ENCODE data around the gene MEGF11.

MEGF11 gene

DNA sequence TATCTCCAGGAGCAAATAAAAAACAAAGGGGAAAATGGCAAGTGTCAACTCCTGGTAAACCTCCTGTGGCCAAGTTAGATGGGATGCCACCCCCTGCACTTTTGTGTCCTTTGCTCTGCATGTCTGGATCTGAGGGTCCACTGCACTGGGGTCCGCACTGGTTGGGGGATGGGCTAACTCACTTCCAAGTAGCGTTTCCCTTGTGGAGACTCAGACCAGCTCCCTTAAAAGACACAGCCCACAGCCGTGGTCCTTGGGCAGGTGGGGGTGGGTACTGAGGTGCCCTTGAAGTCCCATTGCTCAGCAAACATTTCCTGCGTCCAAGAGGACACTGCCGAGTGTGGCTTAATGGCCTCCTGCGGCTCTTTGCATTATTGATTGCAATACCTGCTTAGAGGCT, 188.2 kb downstream of the MEGF11 start:
- no peak for DNase-seq (ENCODE audit: low spot score)

DNA sequence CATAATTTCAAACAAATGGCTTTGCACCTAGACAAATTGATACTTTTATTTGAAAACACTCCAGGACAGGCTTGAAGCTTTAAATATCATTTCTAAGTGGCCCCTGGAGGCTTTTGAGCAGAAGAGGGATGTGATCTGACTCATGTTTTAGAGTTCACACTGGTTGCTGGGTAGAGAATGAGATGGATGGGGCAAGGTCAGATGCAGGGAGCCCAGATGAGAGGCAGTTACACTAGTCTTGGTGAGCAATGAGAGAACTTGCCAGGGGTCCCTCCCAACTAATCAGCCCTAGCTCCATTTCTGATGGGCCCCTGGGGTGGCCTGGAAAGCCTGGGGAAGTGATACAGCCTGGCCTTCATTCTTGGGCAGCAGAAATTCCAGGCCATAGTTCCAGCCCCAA, 190.4 kb downstream of the MEGF11 start:
- DNase-seq (ENCODE audit: low spot score) = no peak

DNA sequence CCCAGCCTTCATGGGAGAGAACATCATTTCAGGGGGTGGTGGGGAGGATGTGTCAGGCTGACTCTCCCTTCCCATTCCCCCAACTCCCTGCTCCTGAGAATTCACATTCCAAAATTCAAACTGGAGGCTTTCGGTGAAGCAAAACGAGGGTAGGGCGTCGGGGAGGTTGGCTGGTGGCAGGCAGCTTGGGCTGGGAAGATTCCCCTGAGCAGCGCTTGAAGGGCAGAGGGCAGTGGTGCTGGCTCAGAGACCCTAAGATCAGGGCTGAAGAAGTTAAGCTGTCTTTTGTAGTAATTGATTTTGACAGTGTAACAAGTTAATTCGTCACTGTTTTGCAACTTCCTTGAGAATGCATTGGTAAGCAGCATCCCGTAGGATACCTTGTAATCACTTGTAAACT, 196.5 kb downstream of the MEGF11 start:
- DNase-seq (ENCODE audit: low spot score) = no peak

DNA sequence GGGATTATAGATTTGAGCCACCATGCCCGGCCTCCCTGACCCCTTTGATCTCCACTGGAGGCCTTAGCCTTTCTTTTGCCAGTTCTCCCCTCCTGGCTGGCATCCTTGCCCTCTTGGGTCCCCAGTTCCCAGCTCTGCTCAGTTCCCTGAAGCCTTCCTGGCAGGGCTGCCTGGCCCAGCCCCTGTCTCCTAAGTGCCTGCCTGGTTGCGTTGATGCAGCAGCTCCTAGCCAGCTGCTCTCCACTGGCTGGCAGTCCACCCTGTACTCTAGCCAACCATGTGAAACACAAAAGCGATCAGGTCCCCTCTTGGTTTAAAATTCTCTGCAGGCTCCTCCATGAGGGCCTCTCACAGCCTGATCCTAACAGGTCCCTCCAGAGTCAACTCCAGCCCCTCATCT, 199.6 kb downstream of the MEGF11 start:
- DNase-seq (ENCODE audit: low spot score) = no peak

- DNase-seq (ENCODE audit: low spot score) = no peak
These were observed 201.7 kb downstream of the MEGF11 start for GRCh38 chr15:66051833-66052232.

DNA sequence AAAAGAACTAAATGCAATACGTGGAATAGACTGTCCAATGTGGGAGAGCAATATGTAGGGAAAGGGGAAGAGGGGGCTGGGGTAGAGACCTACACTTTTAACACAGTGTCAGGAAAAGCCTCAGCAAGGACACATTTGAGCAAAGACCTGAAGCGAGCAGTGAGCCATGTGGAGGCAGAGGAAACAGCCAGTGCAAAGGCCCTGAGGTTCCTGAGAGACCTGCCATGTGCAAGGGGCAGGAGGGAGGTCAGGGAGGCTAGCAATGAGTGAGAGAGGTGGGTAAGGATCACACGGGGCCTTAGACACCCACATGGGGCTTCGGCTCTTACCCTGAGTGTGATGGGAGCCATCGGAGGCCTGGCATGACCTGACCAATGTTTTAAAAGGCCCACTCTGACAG, 203.3 kb downstream of the MEGF11 start:
- no peak for DNase-seq (ENCODE audit: low spot score)

- no peak for DNase-seq (ENCODE audit: low spot score)
These were observed 204.2 kb downstream of the MEGF11 start for GRCh38 chr15:66049353-66049752.

DNA sequence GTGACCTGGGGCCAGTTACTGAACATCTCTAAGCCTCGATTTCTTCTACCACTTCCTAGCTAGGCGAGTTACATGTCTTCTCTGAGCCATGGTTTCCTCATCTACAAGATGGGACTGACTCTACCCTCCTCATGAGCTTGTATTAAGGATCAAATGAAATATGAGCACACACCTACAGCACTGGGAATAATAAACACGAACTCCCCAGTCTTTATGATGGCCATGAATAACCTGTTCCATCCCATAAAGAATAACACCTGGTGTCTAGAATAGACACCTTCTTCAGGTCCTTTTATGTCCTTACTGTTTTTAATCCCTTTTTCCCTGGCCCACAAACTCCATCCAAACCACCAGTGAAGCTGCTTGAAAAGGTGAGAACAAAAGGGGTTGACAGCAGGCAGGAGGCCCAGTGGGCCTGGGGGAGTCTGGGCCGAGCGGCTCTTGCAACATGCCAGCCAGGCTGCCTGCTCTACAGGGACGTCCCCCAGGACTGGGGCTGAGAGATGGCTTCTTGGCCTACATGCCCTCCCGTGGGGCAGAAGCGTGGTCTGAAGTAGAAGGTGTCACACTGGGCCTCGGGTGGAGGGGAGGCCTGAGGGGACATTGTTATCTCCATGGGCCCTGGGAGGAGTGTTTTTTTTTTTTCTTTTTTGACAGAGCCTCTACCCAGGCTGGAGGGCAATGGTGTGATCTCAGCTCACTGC, 206.1 kb downstream of the MEGF11 start:
- DNase-seq (ENCODE audit: low spot score) = no peak

DNA sequence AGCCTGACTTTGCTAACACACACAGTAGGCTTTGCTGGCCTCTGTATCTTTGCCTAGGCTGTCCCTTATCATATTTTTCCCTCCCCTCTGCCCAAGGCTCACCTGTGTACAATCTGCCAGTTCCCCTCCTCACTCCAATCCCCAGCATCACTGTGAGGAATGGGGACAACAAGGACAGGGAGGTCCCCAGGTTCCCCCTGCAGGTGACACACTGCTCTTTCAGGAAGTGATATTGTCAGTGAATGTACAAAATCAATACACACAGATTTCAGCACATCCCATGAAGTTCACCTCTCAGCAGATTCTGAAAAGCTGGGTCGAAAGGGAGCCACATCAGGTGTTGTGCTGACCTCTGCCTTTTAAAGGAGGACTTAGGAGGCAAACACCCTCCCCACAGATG, 206.8 kb downstream of the MEGF11 start:
- DNase-seq (ENCODE audit: low spot score) = no peak

DNA sequence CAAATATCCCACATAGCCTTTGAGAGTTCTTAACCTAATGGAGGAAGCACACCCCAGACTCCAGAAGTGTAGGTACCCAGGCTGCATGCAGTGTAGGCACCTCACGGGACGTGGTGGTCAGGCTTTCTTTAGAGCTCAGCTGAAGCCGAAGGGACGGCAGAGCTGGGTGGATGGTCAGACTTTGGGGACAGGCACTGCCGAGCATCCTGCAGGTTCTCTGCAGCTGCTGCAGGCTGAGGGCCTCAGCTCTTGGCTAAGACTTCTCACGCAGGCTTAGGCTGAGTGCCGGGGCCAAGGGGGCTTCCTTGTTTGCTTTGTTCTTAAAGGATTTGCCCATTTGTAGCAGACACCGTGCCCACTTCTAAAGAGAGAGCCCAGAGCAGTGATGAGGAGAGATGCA, 207.2 kb downstream of the MEGF11 start:
- DNase-seq (ENCODE audit: low spot score) = no peak

- no peak for DNase-seq (ENCODE audit: low spot score)
These were observed 208.0 kb downstream of the MEGF11 start for GRCh38 chr15:66045542-66045941.

- DNase-seq (ENCODE audit: low spot score) = no peak
These were observed 208.7 kb downstream of the MEGF11 start for GRCh38 chr15:66044837-66045236.

DNA sequence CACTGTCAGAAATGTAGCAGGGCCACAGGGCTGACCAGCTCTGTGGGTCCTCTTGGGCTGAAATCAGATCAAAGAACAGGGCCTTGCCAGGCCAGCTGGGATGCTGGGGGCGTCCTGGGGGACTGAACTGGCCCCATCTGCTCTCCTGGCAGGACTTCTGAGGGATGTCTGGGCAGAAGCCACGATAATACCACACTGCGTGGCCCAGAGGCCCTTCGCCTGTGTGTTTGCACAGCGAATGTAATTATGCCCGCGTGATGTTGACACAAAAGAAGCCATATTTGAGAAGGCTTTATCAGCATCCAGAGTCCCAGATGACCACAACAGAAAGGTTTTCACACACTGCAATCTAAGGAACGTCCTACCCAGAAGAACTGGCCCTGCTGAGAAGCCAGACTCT, 210.3 kb downstream of the MEGF11 start:
- no peak for DNase-seq (ENCODE audit: low spot score)

GRCh38 chr15:66042624-66043023, 210.9 kb downstream of the MEGF11 start:
- DNase-seq (ENCODE audit: low spot score) = no peak

GRCh38 chr15:66041276-66041675, 212.3 kb downstream of the MEGF11 start:
- DNase-seq (ENCODE audit: low spot score) = no peak

DNA sequence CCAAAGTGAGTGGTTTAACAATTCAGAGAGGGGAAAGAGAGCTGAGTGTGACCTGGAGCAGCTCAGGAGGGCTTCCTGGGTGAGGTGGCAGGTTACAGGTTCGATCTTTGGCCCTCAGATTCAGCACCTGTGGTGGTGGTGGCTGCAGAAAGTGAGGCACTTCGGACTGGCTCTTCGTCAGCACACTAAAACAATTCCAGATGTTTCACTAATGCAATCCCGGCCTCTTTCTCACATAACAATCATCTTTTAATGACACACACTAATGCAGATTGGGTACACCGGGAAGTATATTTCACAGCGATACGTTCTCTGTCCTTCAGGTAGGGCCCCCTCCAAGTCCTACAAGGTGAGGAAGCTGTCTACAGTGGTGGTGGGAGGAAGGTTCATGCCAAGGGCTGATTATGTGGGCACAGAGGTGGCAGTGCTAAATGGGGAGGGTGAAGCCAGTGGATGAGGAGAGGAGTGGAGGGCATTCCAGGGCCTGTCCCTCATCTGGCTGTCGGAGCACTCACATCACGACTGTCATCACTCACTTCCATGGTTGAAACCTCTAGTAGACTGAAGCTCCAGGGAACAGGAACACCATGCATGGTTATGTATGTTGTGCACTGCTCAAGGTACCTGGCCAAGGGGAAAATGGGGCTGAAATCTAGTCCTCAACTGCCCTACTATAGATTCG, 213.2 kb downstream of the MEGF11 start:
- DNase-seq (ENCODE audit: low spot score) = peak; percentile 41

DNA sequence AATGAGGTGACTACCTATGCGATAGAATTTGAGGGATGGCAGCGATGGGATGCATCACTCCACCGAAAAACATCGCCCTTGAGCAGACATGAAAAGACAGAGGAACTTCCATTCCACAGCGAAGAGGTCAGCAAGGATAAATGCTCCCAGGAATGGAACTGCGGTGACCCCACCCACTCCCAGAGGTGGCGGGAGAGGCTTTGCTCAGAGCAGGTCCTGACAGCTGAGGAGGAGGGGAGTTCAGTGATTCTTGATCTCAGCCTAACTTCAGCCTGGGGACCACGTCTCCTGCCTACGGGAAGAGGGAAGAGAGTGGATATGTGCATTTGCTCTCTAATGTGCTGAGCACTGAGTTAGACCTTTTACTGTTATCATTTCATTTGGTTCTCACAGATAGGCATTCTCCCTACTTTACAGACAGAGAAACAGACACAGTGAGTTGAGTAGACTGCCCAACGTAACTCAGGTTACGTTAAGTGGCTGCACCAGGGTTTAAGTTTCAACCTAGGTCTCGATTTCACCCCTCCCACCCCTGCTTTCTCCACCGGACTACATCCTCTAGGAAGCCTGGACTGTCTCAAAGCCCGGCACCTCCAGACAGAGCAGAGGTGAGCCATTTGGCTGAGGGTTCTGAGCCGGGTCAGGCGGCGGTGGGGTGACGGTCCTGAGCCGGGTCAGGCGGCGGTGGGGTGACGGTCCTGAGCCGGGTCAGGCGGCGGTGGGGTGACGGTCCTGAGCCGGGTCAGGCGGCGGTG, 214.3 kb downstream of the MEGF11 start:
- peak; percentile 33 for DNase-seq (ENCODE audit: low spot score)

DNA sequence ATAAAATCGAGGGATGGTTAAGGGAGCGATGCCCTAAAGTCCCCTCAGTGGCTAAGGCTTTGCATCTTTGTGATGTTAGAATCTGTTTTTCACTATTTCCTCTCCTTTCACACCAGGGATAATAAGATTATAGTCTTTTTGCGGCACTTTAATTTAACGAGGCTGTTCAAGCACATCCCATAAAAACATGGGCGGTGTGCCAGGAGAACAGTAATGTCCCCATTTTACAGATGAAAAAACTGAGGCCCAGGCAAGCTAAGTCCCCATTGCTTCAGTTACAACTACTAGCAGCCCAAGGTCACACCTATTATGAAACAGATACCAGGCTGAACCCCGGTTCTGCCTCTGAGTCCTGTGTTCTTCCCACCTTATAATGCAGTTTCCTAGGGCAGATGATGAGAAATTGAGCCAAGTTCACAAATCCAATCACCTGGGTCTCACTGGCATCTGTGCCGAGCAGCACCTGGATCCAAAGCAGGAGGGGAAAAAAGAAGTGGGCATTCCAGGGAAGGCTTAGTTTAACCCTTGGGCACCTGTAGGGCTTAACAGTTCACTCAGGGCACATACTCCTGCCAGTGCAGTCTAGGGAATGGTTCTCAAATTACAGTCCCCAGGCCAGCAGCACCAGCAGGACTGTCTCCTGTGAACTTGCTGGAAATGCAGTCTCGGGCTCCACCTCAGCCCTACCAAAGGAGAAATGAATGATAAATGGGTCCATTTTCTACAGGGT, 215.0 kb downstream of the MEGF11 start:
- DNase-seq (ENCODE audit: low spot score) = no peak

GRCh38 chr15:66036859-66037258, 216.7 kb downstream of the MEGF11 start:
- DNase-seq (ENCODE audit: low spot score) = no peak

- DNase-seq (ENCODE audit: low spot score) = no peak
These were observed 217.6 kb downstream of the MEGF11 start for GRCh38 chr15:66035901-66036300.

DNA sequence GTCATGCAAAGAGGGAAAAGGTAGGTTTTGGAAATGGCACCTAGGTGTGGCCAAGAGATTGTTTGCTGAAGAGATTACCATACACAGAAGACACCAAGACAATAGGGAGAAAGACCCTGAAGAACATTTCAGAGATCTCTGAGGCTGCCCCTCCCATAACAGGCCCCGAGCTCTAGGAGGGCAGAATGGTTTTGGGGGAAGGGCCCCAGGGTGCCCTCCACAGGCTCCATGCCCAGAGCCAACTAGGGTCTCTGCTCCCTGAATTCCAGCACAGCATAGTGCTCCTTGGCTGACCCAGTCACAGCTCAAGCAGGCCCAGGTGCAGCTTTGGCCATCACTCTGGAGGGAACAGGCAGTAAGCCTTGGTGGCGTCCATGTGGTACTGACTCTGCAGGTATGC, 220.4 kb downstream of the MEGF11 start:
- no peak for DNase-seq (ENCODE audit: low spot score)

- DNase-seq (ENCODE audit: low spot score) = no peak
These were observed 221.5 kb downstream of the MEGF11 start for GRCh38 chr15:66032006-66032405.

GRCh38 chr15:66030650-66031049, 222.9 kb downstream of the MEGF11 start:
- DNase-seq (ENCODE audit: low spot score) = no peak
